Astrocyte of the hippocampus (primary cell): ENCODE measurements around the gene URM1.
"Not testable (repeated sequence)": the region's sequence is repeated elsewhere in the genome, so short reads cannot be mapped to it uniquely, and the experiment has no call there.

Source experiments
- DNase-seq: peaks from one replicate; pipeline ENCODE4 v3.0.0; 2011; ENCODE audit warnings: low read depth, low spot score

URM1 gene

DNA sequence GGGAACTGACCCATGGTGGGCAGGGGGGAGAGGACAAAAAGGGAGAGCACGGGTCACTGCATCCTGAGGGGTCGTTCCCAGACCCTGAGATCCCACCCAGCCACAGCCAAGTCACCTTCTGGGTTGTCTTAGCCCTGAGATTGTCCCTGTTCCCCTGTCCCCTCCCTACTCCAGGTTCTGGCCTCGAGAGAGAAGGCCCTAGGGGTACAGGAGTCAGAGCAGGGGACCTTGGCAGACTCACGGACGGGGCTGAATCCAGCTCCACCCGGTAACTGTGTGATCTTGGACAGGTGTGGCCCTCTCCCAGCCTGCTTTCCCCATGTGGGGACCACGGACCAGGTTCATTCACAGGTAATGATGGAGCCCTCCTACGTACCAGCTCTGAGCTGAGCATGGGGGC lies 38.3 kb downstream of the URM1 start:
- no peak for DNase-seq

DNA sequence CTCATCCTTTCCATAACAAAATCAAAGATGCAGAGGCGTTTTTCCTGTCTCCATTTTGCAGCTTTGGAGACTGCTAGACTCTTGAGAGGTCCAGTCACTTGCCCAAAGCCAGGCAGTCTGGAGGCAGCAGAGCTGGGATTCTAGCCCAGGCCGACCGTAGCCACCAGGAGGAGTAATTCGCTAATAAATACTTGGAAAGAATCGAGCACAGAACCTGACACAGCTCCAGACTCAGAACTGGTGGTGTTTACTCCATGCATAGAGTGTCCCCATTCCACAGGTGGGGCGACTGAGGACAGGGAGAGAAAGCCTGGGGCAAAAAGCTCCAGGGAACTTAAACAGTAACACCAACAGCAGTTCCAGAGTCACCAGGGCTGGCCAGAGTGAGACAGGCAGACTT lies 38.8 kb downstream of the URM1 start:
- DNase-seq: peak; percentile 58

DNA sequence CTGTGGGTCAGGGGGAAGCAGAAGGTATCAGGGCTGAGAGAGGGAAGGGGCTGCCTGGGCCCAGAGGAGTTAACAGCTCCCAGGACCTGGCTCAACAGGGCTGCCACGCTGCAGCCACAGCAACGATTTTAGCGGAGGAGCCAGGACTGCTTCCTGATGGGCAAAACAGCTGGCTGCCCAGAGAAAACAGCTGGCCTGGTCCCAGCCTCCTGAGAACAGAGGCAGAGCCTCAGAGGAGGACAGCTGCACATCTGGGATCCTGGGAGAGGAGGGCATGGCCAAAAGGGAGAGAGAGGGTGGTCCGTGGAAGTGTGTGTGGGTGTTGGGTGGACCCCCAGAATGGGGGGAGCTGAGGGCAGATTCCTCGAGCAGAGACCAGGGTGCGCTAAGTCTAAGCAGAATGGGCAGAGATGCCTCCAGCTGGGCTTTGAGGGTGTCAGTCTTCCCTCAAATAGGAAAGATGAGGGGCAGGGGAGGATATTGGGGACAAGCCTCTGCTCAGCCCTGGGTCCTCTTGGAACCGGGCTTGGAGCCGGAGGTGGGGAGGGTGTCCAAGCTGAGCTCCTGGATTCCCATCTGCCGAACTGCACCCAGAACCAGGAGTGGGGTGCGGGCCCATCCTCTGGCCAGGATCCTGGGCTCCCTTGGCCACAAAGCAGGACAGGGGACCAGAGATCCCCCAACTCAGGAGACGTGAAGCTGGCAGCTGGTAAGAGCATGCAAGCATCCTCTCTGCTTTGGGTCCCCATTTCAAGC lies 40.4 kb downstream of the URM1 start:
- no peak for DNase-seq

DNA sequence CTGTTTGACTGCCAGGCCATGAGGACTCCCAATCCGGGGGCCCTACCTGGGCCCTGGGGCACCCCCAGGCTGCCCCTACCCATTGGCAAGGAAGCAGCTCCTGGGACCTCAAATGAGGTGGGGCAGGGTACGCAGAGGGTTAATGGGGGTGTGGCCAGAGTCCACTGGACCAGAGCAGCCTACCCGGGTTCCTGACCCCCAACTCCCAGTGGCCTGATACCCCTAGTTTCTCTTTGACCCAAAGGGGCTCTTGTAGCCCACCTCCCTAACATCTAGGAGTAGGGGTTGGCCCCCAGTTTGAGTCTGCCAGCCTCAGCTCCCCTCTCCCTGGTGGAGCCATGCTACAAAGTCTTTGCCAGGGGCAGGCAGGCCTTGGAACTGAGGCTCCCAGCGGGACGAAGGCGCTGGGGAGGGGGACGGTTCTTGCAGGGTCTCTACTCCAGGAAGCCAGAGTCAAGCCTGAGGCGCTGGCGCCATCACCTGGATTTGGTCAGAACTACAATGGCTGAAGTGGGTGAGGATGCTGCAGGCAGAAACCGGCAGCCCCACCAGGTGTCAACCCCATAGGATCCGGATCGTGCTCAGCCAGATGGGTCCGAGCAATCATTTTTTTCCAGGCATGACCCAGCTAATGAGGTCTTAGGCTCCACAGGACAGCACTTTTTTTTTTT lies 41.1 kb downstream of the URM1 start:
- peak; percentile 78 for DNase-seq

DNA sequence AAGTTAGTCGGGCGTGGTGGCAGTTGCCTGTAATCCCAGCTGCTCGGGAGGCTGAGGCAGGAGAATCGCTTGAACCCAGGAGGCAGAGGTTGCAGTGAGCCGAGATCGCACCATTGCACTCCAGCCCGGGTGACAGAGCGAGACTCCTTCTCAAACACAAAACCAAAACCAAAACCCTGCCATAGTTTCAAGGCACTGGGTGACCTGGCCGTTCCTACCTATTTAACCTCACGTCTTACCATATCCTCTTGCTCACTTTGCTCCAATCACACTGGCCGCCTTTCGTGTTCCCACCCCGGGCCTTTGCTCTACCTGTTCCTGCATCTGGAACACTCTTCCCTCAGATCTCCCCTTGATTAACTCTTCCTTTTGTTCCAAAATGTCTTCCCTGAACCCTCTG lies 42.6 kb downstream of the URM1 start:
- not testable (repeated sequence) for DNase-seq

DNA sequence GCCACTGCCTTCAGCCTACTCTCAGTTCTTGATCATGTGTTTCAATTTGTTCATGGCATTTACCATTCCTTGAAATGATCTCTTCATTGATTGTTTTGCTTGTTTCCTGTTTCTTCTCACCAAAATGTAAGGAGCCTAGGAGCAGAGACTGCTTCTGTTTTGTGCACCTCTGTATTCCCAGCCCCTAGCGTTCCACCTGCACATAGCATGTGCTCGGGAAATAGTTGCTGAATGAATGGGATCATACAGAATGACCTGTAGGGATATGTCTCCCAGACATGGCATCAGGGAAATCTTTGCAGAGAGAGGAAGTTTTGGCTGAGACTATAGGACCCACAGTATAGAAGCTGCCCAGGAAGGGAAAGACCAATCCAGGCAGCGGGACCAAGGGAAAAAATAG lies 43.3 kb downstream of the URM1 start:
- DNase-seq: no peak

DNA sequence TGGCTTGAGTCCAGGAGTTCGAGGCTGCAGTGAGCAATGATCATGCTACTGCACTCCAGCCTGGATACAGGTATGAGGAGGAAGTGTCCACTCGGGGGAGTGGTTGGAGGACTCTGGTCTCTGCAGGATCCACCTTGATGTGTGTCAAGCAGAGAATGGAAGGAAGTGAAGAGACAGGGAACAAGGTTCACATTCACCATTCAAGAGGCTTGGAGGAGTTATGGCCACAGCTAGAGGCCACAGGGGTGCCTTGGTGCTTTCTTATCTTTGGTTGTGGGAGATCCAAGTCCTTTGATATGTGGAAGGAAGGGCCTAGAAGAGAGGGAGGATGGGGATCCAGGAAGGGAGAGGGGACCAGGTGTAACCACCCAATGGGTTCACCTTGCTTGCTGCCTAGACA lies 44.1 kb downstream of the URM1 start:
- no peak for DNase-seq

DNA sequence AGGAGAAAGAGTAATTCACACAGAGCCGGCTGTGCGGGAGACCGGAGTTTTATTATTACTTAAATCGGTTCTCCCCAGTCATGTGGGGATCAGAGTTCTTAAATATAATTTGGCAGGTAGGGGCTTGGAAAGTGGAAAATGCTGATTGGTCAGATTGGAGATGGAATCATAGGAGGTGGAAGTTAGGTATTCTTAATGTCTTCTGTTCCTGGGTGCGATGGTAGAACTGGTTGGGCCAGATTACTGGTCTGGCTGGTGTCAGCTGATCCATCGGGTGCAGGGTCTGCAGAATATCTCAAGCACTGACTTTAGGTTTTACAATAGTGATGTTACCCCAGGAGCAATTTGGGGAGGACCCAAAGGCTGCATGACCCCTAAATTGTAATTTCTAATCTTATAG lies 44.8 kb downstream of the URM1 start:
- DNase-seq: no peak

DNA sequence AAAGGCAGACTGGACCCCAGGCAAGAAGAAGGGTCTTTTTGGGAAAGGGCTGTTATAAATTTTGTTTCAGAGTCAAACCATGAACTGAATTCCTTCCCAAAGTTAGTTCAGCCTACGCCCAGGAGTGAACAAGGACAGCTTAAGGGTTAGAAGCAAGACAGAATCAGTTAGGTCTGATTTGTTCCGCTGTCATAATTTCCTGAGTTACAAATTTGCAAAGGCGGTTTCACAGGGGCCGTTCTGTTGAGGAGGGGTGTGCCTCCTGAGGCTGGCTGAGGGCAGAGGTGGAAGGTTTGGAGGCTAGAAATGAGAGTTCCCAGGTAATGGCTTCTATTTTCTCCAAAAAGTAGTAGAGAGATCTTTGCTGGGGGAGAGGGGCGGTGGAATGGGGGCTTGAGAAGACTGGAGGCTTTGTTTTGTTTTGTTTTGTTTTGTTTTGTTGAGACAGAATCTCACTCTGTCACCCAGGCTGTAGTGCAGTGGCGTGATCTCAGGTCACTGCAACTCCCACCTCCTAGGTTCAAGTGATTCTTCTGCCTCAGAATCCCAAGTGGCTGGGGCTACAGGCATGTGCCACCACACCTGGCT lies 45.4 kb downstream of the URM1 start:
- no peak for DNase-seq

DNA sequence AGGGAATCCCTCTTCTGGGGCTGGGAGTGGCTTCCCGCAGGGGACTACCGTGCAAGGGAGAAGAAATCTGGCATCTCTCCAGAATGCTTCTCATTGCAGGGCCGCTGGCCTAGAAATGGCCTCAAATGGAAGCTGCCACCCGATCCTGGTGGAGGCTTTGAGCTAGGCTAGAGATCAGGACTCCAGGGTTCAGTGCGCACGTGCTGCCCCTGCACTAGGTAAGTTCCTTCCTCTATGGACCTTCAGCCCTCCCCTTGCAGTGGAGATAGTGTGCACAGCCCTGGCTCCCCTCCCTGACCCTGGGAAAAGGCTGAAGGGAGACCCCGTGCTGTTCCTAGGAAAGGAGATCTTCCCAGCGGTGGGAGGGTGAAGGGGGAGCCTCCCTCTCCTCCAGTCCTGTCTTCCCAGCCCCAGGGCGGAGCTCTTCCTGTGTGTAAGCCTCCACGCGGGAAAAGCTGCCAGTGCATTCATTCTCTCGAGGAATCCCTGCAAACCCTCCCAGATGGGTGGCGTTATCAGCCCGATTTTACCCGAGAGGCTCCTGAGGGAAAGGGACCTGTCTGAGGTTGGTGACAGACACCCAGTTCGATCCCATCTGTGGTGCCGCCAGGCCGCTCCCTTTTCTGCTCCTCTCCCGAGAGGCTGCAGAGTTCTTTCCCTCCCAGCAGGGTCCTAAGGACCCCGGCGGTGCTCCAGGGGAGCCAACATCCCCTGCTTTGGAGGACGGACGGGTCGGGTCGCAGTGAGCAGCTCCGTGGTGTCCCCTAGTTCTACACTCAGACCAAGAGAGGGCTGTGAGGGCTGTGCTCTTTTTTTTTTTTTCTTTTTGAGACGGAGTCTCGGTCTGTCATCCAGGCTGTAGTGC lies 48.1 kb downstream of the URM1 start:
- peak; percentile 50 for DNase-seq

DNA sequence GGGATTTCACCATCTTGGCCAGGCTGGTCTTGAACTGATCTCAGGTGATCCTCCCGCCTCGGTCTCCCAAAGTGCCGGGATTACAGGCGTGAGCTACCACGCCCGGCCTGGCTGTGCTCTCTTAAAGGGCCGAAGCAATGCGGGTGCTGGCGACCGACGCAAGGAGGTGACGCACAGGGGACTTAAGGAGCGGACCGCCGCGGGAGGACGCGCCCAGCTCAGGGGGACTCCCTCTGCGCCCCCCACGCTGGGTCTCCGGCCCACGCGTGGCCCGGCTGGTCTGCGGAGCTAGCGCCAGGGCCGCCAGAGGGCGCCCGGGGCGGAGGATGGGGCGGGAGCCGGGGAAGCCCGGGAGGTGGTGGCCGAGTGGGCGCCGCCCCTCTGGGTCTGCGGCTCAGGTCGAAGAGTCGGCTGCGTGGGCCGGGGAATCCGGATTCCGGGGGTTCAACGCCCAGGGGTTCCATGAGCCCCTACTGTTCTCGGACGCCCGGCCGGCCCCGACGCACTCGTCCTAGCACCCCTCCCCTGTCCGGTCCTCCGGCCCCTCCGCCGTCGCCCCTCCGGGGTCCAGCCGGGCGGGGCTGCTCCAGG lies 49.0 kb downstream of the URM1 start:
- peak; percentile 91 for DNase-seq

DNA sequence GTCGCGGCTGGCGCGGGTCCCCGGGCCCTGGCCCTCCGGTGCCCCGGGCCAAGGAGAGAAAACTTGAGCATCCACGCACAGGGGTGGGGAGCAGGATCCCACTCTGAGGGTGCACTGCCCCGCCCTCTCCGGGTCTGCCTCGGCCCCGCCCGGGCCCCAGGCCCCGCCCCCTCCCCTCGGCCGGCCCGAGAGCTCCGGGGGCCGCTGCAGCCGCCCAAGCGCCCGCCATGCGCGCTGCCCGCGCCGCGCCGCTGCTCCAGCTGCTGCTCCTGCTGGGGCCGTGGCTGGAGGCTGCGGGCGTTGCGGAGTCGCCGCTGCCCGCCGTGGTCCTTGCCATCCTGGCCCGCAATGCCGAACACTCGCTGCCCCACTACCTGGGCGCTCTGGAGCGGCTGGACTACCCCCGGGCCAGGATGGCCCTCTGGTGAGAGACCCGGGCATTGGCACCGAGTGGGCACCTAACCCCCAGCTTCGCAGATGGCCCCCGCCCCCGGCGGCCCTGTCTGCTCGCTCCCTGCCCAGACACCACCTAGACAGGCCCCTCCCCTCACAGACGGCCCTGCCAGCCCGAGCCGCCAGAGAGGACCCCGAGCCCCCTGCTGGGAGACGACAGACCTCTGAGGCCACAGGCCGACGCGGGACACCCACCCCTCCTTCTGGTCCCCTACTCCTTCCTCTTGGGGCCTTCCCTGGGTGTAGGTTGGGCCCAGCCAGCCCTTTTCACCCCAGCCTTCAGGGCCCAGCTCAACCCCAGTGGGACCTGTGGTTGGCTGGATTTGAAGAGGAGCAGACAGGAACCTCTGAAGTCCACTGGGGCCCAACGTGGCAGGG lies 49.7 kb downstream of the URM1 start, which contains the start of gene CERCAM:
Gene CERCAM (plus strand): TSS at position 207 of the 831 bp plus-strand sequence. CDS start 21 bp downstream, at position 228.
- peak; percentile 75 for DNase-seq

DNA sequence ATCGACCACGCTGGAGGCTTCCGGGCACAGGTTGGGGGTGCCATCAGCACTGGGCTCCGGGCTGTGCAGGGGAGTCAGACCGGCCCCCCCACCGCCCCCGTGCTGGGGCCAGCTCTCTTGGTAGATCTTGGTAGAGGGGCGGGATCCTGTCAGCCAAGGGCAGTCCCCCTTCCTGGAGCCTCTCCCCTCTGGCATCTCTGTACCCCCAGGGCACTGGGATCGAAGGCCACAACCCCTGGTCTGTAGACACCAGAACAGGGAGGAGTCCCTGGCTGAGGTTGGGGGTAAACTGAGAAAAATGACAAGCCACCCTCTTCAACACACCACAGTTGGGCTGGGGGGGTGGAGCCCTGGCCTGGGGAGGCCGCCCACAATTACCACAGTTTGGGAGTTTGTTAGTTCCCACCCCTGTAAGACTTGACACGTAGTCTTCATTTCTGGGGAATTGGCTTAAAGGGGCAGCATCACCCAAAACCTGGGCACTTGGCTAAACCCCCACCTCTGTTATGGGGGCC lies 50.4 kb downstream of the URM1 start:
- no peak for DNase-seq

DNA sequence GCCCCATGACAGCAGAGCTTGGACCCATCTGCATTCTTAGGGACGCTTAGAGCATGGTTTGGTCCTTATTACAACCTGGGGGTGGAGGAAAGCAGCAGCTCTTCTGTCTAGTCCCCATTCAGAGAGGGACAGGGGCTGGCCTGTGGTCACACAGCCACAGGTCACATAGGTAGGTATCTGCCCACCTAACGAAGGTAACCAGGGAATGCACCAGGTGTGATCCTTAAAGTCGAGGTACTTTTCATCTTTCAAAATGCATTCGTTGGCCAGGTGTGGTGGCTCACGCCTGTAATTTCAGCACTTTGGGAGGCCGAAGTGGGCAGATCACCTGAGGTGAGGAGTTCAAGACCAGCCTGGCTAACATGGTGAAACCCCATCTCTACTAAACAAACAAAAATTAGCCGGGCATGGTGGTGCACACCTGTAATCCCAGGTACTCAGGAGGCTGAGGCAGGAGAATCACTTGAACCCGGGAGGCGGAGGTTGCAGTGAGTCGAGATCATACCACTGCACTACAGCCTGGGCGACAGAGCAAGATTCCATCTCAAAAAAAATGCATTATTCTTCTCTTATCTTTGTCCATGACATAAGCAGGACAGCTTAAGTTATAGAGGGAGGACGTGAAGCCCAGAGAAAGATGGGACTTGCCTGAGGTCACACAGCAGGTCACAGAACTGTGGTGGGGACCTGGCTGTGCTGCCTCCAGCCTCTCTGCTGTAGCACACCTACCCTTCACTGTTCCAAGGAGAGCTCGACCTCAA lies 51.0 kb downstream of the URM1 start:
- DNase-seq: not testable (repeated sequence)

DNA sequence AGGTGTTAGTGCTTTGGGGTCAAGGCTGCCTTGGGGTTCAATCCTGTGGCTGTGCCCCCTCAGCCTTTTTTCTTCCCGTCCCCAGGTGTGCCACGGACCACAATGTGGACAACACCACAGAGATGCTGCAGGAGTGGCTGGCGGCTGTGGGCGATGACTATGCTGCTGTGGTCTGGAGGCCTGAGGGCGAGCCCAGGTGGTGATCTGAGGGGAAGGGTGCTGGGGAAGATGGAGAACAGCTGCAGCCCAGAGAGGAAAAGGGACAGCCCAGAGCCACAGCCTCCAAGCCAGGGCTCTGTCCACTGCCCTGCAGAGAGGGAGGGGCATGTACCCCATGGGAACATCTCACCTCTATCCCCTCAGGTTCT lies 51.6 kb downstream of the URM1 start:
- DNase-seq: no peak

DNA sequence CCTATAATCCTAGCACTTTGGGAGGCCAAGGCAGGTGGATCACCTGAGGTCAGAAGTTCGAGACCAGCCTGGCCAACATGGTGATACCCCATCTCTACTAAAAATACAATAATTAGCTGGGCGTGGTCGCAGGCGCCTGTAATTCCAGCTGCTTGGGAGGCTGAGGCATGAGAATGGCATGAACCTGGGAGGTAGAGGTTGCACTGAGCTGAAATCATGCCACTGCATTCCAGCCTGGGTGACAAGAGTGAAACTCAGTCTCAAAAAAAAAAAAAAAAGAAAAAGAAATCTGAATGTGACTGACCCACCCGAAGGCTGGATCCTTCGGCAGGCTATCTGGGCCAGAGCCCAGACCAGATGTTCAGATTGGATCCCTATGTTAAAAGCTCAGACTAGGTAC lies 52.2 kb downstream of the URM1 start:
- DNase-seq: not testable (repeated sequence)

DNA sequence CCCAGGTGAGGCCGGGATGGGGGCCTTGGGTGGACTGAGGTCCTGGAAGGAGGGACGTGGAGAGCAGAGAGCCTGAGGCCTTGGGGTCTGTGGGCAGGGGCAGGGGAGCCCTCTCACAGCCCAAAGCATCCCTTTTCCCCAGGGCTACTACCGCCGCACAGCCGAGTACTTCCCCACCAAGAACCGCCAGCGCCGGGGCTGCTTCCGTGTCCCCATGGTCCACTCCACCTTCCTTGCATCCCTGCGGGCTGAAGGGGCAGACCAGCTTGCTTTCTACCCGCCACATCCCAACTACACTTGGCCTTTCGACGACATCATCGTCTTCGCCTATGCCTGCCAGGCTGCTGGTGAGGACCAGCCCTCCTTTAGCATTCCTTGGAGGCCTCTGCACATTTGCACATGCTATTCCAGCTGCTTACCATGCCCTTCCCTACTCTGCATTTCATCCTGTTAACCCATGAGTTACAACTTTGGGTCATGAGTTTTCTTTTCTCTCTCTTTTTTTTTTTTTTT lies 53.1 kb downstream of the URM1 start:
- DNase-seq: no peak

DNA sequence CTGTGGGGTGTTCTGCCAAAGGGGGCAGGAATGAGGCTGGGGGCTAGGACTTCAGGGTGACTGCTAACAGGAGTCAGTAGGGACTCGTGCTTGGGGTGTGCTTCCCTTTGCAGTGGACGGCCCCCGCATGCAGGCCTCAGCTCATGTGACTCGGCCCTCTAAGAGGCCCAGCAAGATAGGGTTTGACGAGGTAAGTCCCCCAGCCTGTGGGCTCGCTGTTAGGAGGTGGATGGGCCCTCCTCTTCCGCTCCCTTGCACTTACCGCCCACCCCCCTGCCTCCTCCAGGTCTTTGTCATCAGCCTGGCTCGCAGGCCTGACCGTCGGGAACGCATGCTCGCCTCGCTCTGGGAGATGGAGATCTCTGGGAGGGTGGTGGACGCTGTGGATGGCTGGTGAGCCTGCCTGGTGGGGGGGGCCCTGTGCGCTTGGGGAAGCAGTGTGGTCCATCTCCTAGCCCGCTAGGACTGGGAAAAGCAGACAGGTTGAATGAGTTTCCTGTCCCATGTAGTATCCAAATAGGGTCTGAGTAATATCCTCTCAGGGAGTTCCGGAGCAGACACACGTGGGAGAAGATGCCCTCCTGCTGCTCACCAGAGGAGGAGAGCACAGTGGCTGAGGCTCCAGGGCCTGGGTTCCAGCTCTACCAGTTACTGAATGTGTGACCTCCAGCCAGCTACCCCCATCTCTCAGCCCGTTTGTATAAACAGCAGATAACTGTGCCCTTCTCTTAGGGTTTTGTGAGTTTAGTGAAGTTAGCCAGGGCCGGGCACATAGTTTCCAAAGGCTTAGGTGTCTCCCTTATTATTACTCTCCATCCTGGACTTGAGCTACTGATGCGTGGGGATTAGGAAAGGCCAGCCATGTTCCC lies 57.7 kb downstream of the URM1 start:
- peak; percentile 34 for DNase-seq
